GM19099 (cell line): Measurements from ENCODE around the gene DDX41.

Experiments
- POLR2A ChIP-seq: IDR thresholded peaks from 3 replicates; pipeline ENCODE4 v1.6.1; 2011; ENCODE audit warnings: low read depth; ENCODE audit not compliant: insufficient read length; ENCODE audit errors: extremely low read depth

DDX41 gene

DNA sequence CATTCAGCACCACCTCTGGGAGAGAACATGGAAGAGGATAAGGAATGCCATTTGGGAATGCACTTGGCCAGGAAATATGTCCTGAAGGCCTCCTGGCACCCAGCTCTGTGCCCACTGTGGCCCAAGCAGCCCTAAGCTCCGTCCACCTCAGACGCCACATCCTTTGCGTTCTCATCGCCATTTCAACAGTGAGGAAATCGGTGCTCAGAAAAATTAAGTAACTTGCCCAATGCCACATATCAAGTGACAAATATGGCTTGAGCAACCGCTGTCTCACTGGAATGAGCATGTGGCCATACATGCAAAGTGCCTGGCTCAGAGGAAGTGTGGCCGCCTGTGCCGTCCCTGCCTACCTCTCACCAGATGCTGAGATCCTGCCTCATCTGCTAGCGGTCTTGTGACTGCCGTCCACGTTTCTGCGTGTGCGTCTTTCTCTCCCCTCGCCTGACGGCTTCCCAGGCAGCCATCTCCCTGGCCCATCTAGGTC is 6.2 kb downstream of the DDX41 start:
- TF ChIP-seq POLR2A: peak; percentile 42

DNA sequence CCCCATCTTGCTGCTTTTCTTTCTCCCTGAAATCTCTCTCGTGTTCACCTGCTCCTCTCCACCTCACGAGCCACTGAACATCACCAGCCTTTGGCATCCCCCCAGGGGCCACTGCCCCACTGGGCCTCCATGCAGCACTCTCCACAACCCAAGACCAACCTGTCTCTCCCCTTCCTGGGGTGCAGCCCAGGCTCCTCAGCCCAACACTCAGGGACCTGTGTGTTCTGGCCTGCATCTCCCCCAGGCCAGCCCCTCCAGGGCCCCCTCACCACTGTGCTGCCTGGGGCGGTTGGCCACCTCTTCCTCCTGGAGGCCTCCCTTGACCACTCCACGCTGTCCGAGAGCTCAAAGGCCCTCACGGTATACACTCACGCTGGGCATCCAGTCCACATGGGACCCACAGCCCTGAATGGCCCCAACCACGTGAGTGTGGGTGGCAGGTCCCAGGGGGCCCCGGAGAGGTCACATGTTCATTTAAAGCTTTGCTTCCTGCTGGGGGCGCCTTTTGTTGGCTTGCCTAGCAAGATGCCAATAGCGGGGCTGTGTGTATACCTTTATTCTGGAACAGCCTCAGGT is 6.7 kb downstream of the DDX41 start:
- peak; percentile 26 for TF ChIP-seq POLR2A

DNA sequence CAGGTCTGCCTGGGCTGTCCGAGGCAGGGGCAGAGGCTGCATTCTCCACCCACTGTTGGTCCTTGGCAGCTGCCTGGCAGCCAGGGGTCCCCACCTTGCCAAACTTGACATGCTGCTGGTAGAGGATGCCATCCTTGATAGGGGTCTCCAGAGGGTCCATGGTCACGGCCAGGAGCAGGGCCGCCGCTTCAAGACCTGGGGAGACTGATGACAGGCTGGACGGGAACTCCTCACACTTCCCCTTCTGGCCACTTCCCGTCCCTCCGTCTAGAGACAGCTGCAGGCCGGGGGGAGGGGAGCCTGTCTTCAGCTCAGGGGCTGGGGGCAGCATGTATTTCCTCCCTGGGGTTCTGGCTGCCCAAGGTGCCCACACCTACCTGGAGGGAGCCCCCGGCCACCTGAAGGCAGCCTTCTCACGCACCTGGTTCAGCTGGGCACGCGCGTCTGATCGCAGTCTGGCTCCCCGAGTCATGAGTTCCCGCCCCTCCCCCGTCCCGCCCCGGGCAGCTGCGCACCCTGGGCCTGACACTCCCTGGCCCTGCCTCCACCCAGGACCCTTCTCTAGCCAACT is 7.3 kb downstream of the DDX41 start, which contains the start of gene DOK3:
TSS of gene DOK3 (minus strand) at position 446 of the 571 bp plus-strand sequence. CDS start at position 160, 286 bp downstream.
- TF ChIP-seq POLR2A: peak; percentile 41

DNA sequence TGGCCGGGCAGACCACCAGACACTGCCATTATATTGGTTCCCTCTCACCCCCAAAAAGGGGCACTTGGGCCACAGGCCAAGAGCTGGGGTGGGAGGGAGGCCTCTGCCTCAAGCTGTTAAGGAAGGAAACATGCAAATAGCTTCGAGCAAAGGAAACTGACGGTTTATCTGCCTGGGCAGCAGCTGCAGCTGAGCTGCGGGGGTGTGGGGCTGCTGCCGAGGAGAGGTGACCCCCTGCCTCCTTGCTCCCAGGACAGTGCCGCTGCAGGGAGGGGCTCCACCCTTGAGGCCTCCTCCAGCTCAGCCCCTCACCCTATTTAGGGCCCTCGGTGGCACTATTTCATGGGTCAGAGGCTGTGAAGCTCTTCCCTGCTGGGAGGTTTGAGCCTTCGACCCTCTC is 7.9 kb downstream of the DDX41 start:
- TF ChIP-seq POLR2A: peak; percentile 90

DNA sequence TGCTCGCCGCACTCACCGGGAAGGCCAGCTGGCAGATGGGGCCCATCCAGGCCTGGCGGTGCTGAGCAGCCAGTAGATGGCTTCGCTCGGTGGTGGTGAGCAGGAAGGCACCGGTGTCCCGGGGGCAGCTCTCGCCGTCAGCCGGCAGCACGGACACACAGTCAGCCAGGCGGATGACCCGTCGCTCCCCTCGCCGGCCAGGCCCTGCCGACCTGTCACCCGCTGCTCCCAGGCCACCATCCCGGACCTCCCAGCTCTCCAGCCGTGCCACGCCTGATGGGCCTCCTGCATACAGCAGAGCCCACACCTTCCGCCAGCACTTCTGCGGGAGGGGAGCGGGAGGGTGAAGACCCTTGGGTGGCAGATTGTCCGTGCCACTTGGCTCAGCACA is 8.5 kb downstream of the DDX41 start:
- TF ChIP-seq POLR2A: no peak

DNA sequence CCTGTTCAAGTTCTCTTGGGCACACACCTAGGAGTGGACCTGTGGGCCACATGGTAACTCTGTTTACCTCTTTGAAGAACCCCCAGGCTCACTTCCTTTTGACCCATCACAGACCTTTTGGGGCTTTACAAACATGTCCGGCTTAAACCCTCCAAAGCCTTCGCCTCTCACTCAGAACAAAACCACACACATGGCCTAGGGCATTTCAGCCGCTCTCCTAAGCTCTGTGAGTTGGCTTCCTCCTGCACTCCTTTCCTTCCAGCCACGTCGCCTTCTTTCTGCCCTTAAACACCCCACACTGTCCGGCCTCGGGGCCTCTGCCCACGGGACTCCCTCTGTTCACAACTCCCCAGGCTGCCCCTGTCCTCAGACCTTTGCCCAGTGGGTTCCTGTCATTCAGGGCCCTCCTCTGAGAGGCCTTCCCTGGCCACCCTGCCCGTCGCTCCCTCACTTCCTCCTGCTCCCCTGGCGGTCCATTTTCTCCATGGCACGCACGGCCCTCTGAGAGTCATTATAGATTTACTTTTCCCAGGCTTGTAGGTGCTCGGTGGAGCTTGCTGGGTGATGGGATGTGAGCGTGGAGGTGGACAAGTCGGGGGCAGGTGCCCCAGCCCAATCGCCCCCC is 9.1 kb downstream of the DDX41 start:
- TF ChIP-seq POLR2A: no peak

DNA sequence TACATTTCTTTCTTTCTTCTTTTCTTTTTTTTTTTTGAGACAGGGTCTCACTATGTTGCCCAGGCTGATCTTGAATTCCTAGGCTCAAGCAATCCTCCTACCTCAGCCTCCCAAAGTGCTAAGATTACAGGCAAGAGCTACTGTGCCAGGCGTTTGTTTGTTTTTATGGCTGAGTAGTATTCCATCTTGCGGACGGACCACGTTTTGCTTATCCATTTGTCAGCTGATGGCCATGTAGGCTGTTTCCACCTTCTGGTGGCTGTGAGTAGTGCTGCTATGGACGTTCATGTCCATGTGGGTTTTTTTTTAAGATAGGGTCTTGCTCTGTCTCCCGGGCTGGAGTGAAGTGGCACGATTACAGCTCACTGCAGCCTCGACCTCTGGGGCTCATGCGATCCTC is 9.6 kb downstream of the DDX41 start:
- no peak for TF ChIP-seq POLR2A

DNA sequence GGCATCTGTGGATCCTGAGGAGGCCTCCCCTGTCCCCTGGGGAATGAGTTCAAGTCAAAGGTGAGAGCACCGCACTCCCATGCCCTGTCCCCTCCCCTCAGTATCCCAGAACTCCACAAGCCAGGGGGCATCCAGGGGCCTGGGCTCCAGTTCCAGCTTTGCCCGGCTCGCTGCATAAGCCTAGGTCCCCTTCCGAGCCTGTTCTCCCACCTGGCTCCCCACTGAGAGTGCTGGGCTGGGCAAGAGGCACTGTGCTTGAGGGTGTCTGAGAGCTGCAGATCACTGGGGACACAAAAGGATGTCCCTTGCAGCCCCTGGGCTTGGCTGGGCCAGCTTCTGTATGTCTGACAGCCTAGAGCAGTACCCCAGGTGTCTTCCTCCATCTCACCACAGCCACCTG is 11.7 kb downstream of the DDX41 start:
- no peak for TF ChIP-seq POLR2A

DNA sequence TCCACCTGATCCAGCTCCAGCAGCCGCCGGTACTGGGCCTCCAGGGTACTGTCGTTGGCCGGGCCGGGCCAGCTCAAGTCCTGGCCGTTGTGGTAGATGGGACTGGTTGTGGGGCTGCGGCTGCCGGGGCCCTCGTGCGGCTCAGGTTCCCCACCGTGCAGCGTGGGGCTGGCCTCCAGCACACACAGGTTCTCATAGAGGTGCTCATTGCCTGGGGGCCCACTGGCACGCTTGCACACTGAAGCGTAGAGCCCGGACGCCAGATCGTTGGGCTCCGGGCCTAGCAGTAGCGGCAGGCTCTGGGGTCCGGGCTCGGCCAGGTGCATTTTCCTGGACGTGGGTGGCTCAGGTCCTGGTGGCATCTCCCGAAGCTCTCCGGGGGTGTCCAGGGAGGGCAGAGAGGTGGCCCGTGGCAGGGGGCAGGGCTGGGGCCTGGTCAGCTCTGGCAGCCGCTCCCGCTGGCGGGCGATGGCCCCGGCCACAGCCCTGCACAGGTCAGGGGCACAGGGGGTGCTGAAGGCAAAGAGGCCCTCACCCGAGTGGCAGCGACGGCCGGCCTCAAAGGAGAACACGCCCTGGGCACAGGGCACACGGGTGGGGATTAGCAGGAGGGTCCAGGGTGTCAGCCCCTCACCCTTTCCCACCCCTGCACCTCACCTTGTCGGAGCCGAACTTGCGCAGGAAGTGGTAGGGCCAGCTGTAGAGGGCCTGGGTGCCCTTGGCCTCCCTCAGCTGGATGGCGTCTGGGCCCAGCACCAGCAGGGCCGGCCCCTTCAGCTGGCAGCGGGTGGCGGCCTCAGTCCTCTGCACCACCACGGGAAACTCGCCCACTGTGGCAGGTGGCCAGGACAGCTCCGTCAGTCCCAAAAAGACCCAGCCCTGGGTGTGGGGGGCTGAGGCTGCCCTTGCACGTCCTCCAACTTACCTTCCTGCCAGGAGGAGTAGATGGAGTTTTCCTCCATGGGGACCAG is 12.4 kb downstream of the DDX41 start:
- TF ChIP-seq POLR2A: no peak

DNA sequence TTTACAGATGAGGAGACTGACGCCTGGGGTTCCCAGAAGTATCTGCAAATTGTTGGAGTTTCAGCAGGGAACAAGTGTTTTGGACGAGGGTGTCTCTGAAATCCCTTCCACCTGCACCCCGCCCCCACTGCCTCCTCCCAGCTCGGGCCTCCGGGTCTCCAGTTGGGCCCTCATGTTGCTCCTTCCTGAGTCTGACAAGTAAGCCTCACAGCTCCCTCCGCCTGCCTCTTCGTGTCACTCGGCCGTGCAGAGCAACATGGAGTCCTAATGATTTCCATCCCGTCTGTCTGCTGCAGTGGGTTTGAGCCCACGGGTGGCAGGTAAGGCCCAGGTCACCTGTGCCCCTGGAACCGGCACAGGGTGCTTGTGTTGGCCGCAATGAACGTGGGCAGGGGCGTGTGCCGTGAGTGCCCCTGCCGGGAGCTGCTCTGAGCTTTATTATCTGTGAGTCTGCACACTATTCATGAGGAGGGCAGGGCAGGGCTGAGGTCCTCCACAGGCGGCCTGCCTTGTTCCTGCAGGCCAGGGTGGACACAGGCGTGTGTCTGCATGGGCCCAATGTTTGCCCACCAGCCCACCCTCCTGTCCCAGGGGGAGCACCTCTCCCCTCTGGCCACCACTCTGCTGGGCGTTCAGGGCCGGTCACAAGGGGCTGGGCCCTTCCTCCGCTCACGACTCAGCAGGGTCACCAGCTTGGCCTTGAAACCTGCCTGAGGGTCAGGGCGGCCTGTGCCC is 13.2 kb downstream of the DDX41 start:
- no peak for TF ChIP-seq POLR2A

DNA sequence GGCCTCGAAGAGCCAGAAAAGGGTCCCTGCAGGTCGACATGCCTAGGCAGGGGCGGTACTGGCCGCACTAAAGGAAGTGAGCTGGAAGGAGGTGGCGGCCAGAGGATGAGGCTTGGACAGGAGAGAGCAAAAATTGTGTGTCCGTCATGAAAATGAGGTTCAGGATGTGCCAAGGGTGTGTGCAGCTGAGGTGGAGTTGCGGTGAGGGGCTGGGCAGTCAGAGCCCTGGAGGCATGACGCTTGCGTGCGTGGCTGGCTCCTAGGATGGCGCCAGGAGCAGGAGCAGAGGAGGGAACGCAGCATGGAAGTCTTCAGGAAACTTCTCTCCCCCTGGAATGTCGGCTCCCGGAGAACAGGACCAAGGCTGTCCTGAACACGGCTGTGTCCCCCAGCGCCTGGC is 13.9 kb downstream of the DDX41 start:
- no peak for TF ChIP-seq POLR2A

DNA sequence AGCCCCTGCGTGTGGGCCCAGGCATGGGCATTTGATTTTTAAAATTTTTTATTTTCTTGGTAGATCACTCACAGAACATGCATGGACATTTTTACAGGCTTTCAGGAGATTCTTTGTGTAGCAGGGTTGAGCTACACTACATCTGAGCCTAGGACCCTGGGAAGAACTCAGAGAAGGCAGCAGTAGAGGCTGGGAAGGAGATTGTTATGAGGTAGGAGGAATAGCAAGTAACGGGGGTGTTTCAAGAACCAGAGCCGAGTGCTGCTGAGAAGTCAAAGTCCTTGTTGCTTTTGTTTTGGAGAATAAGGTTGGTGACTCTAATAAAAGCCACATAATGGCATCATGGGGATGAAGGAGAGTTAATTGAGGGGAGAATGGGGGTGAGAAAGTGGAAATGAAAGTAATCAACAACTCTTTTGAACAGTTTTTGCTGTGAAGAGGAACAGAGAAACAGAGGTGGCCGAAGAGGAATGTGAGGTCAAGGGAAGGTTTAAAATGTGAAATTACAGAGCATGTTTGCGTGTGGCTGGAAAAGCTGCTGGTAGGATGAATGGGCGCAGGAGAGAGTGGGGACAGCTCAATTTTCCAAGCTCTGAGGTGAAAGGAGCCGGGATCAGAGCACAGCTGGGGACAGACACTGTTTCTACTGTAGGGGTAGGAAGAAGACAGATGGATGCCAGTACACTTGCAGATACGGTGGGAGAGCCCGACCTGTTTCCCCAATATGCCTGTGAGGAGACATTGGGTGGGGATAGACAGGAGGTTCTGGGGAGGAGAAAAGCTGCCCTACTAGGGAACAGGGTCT is 14.7 kb downstream of the DDX41 start:
- peak; percentile 12 for TF ChIP-seq POLR2A

DNA sequence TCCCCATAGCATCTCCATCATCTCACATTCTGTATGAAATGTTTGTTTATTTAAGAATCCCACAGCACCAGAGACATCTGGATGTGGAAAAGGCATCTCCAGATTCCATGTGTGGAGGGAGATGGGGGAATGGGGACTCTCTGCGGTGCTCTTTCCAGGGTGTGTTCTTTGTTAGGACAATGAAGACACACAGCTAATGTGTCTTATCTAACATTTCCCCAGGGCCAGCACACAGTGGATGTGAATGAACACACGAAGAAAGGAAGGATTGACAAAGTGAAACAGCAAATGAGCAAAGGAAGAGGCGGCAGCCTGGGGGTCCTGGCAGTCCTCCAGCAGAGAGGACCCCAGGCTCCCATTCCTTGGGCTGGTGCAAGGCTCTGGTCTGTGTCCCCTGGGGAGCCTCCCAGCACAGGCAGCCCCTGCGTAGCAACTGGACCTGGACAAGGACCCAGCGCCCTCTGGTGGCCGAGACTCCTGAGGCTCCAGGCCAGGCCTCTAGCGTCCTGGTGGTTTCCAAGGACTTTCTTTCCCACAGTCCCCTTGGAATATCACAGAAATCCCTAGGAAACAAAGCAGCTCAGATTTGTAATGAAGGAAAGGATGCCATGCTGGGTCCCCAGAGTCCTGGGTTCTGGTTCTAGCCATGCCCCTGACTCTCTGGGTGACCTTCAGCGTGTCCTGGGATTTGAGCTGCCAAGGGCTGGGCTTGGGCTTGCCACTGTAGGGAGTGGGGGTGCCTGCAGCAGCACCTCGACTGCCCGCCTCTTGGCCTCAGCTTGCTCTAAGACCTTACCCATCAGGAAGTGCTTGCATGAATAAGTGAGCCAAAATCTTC is 15.9 kb downstream of the DDX41 start:
- no peak for TF ChIP-seq POLR2A
